GM18861 (cell line): ENCODE measurements around the gene SYK.
A peak's percentile ranks its signal among the peaks of the same experiment; 100 is the strongest.
"Not testable (repeated sequence)": the region's sequence is repeated elsewhere in the genome, so short reads cannot be mapped to it uniquely, and the experiment has no call there.

Source experiments
- ATAC-seq: cut with Tn5 transposase; IDR thresholded peaks from one replicate; pipeline ENCODE4 v1.9.1; 2021; ENCODE audit not compliant: unreplicated experiment

Gene SYK

DNA sequence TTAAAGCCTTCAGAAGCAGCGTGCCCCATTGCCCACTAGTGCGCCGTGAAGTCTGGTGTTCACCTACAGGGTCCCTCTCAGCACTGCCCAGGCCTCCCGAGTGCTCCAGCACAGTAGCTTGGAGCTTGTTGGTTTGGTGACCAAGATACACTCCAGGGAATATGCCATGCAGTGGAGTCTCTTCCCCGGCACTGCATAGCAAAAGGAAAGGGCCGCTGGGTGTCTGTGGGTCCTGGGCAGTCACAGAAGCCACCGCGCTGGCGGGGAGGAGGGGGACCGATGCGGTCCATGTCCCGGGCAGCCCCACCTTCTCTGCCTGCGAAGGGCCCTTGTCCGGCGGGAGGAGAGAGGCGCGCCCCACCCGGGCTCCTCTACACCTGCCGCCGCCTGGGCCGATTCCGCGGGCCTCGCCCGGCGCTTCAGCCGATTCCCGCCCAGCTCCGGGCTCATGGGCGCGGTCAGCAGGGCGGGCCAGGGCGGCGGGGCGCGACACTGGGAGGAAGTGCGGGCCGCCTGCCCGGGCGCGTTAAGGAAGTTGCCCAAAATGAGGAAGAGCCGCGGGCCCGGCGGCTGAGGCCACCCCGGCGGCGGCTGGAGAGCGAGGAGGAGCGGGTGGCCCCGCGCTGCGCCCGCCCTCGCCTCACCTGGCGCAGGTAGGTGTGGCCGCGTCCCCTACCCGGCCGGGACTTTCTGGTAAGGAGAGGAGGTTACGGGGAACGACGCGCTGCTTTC is at the start of gene SYK:
SYK (plus strand) TSS at position 579 of the 732 bp plus-strand sequence. CDS start 42,080 bp downstream, outside the sequence.
- ATAC-seq = peak; percentile 18

DNA sequence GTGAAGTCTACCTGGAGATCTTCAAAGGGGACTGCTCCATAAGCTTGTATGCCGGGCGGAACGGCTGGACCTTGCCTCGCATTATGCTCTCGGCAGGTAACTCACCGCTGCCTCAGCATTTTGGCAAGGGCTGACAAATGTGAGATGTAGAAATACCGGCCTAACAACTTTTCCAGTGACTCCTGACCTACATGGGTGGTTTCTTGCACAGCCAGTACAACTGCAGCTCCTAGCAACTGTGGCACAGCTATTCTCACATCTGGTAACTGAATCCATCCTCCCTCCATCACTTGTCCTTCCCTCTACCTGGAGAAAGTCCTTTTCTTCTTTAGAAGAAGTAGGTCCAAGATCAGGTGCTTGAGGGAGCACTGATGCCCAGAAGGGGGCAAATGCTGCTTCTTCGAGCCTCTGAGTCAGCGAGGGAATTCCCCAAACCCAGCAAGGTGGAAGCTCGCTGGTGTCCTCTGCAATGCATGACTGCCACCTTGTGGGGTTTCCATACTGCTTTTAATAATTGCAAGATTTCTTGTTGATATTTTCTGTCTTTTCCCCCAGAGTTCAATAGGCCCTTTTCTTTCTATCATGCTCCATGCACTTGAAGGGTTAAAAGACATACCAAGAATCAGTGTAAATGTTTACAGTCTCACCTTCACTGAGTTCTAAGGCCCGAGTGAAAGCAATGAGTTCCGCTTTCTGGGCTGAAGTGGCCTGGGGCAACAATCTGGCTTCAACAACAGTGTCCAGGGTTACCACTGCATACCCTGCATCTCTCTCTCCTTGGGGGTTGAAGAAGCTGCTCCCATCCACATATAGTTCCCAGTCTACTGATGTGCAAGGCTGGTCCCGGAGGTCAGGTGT is 45.9 kb upstream of the SYK start:
- ATAC-seq = not testable (repeated sequence)

DNA sequence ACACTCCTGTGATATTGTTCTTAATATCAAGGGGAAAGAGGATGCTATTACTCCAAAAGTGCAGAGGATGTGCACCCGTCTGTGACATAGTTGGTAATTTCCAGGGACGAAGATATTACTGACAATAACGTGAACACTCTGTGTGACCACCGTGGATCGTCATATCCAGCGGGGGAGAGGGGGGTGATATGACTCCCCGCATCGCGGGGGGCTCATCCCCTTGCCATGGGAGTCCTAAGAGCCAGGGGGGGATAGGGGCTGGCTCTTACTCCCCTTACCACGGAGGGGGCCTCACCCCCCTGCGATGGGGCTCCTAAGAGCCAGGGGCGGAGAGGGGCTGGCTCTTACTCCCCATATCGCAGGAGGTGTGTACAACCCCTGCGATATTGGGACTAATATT is 41.0 kb upstream of the SYK start:
- ATAC-seq = not testable (repeated sequence)

DNA sequence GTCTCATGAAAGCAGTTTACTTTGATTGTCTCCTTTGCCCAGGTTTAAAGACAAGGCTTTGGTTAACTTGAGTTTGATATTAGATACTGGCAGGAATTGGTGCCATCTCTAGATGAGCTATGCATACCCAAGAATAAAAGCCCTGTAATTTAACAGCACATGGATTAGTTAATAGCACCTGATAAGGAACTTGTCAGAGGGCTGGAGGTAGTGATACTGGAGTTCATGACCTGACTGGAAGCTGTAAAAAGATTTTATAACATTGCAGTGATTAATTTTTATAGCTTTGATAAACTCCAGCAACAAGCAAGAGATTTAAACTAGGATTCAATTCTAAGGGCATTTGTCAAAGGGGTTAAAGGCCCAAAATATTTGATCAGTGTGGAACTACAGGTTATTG is 34.9 kb upstream of the SYK start:
- ATAC-seq = no peak

DNA sequence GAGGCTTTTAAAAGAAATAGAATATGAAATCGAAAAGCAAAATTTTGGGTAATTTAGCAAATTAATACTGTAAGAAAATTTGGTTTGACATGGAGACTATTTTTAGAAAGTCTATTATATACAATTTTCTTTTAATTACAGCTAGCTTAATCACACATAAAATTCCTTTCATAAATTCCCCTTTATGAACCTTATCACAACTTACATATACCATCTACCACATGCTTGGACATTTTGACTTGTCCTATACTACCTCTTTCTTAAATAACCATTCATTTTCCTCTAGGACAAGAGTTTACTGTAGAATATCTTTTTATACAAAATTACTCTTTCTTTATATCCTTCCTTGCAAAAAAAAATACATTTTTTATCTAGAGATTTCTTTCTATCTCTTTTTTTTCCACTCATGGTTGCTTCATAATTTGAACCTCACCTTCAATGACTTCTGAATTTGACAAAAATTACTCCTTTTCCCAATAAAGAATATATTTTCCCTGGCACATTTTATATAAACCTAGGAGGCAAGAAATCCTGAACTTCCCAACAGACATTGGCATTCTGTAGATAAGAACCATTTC is 34.0 kb upstream of the SYK start:
- no peak for ATAC-seq

DNA sequence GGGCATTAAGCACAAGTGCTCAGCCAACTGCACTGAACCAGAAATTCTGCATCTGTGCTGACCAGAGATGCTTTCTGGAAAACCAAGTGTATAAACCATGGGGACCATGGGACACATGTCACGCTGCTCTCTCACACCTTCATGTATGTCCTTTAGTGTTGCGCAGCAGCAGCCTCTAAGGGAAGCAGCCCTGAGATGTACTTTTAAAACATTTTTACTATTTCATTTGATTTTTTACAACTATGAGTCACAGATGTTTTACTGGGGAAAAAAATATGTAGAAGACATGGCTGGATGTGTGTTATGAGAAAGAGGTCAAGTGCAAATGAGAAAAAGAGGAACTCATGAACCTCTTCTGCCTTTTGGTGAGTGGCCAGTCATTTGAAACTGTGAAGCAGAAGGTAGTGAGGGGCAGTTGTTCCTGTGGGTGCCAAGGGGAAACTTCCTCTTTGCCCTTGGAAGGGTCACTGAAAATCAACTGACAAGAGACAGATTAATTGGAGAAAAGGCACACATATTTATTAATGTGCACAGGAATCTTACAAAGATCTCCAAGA is 31.4 kb upstream of the SYK start:
- peak; percentile 61 for ATAC-seq

DNA sequence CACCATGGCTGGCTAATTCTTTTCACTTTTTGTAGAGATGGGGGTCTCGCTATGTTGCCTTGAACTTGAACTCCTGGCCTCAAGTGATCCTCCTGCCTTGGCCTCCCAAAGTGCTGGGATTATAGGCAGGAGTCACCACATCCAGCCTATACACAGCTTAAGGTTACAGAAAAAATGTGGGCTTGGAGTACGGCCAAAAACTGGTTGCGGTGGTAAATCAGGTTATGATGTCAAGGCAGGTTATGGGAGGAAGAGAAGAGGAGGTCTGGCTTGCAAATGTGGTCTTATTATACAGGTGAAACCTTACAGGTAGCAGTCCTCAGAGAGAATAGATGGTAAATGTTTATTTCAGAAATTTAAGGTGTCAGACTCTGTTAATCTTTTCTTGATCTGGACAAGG is 30.7 kb upstream of the SYK start:
- ATAC-seq = no peak

DNA sequence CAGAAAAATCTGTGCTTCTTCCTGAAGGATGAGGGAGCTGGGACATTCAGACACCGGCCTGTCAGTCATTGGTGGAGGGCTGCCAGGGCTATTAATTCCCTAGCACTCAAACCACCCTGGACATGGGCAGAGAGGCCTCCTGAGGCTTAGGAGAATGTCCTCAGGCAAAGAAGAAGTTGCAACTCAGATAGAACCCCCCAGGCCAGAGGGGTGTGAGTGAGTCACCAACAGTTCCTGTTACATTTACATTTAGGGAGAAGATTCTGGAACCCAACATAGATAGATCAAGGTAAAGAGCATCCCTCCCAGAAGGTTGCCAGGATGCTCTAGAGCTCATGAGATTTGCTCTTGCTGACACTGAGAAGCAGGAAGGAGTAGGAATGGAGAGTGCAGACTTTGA is 29.2 kb upstream of the SYK start:
- no peak for ATAC-seq

DNA sequence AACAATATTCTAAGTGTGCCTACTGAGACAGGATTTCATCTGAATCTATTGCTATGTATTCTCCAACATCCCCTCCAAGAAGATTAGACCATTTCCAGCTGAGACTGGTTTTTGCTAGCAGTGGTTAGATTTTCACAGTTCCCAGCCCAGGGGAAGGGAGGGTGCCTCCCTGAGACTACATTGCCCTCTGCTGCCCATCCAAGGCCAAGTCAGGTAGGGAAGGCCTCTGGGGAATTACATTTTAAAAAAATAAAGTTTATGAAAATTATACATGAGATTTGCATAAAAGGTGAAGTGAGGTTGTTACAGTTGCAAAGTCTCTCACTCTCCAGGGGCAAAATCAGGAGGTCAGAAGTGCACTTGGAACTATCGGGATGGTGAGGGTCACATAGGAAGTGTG is 28.0 kb upstream of the SYK start:
- ATAC-seq = no peak

DNA sequence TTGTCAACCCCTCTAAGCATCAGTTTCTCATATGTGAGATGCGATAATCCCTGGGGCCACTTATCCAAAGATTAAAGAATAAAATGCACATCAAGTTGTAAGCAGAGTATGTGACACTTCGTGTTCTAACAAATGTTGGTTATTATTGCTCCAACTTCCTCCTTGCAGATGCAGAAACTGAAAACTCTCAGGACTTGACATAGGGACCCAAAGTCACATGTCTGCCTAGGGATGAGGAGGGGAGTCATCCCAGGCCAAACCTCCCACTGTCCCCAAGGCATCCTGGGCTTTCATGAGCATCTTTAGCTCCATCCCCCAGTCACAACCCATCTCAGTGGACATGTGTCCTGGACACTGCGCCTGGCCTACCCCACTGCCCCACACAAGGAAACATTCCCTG is 27.5 kb upstream of the SYK start:
- ATAC-seq = no peak

DNA sequence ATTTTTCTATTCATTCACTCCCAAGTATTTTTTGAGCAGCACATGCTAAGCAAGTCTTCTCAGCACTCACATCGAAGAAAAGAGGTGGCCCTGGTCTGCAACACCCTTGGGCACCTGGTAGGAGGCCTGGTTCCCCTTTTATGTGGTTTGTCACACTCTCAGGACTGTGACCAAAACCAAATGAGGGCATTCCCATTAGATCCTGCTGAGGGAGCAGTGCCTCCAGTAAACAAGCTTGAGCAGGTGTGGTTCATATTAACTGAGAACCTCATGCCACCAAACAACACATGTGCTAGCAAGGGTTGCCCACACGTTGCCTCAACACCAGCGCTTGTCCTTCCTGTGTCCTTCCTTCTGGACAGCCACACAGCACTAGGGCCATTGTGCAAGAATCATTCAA is 26.9 kb upstream of the SYK start:
- peak; percentile 63 for ATAC-seq

DNA sequence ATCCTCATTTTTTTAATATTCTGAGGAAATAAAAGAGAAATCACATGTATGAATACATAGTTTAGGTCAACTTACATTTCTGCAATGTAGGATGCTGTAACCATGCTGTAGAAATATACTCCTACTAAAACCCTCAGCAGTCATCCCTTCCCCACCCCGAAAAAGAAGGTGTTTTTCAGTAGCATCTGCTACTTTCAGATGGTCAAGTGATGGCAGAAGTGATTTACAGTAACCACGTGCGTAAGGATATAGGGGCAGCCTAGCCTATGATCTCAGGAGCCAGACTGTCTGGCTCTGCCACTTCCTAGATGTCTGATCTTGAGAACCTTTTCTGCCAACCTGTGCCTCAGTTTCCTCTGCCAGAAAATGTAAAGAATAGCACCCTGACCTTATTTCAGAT is 26.0 kb upstream of the SYK start:
- no peak for ATAC-seq

DNA sequence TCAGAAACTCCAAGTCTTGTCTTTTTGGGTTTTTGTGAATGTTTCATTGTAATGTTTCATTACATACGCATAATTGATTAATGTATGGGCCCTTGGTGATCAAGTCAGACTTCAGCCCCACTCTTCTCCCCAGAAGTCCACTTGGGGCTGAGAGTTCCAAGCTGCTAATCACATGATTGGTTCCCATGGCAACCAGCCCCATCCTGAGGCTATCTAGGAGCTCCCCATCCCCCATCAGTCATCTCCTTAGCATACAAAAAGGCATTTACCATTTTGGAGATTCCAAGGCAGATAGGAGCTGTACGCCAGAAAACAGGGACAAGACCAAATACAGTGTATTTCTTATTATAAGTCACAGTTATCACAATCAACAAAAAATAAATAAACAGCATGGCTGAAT is 22.9 kb upstream of the SYK start:
- no peak for ATAC-seq

DNA sequence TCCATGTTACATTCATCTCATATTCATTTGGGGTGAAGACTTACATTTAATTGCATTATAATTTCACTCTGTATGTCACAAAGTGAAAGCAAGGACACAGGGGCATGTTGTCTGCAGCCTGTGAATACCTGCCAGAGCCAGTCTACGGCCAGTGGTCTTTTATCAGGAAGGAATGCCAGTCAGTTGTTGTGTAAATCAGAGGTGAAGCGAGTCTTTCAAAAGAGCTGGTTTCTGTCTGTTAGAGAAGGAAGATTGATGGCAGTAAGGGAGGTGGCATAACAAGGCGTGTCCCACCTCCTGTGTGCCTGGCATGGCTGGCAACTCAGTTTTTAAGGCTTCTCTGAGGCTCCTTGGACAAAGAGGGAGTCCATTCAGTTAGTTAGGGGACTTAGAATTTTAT is 18.1 kb upstream of the SYK start:
- ATAC-seq = no peak

DNA sequence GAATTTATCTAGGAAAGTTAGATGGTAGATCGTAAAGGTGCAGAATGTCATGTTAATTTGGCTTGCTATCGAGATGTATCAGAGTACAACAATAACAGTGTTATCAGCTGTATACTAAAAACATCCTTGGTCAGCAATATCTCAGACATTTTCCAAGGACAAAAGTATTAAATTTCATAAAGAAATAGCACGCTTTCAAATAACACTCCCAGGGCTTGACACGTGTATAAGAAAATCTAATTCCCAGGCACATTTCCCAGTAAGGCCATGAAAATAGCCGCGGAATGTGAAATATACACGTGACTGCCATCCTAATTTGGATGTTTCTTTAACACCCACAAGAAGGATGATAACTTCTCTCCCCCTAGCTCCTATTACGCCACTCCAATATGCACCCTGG is 17.7 kb upstream of the SYK start:
- no peak for ATAC-seq

DNA sequence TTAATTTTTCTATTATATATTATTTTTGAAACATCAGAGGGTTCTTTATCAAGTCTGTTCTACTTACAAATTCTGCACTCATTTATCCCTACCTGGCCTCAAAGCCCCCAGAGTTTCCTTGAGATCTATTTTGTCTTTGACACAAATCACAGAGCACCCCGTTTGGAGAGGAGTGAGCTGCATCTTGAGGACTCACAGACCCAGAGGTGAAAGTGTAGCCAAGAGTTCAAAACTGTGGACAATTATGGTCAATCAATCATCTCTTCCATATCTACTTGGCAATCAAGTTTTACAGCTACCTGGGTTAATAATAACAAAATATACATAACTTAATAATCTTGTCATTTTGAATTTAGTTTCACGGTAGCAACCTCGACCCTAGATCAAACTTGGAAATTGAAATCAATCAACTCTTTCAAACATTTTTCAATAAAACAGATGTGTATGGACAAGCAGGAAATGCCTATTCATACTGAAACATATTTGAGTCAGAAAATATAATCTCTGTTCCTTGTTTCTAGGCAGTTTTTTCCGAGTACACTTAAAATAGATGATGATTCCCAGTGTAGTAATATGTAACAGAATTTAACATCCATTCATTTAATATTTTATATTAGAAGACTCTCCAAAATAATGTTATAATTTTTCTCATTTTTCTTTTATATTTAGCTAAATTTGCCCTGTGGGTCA is 13.7 kb upstream of the SYK start:
- ATAC-seq = peak; percentile 45

DNA sequence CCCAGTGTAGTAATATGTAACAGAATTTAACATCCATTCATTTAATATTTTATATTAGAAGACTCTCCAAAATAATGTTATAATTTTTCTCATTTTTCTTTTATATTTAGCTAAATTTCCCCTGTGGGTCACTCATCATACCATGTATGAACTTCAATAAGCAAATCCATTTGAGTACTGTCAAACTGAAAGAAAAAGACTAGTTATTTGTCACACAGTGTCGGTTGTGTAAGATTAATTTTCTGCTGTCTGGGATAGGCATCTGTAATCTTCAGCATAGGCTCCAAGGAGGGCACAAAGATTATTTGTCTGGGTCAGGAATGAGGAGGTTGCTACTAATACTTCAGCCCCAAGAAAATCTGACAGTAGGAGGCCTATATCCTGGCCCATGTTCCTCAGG is 13.1 kb upstream of the SYK start:
- peak; percentile 33 for ATAC-seq

DNA sequence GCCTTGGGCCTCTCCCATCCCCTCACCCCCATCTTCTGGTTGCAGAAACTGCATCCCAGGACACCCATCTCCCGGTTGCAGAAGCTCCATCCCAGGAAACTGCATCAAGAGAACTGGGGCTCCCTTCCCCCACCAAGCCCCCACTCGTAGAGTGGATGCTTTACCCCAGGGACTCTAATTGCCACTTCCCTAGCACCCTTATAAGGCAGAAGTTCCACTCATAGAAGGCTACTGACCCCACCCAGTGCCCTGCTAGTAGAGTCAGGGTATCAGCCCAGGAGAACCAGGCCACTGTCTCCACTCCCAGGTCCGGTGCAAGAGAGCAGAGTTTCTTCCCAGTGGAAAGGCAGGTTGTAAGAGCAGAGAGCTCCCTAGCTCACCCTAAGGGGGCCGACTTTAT is 12.2 kb upstream of the SYK start:
- ATAC-seq = no peak

DNA sequence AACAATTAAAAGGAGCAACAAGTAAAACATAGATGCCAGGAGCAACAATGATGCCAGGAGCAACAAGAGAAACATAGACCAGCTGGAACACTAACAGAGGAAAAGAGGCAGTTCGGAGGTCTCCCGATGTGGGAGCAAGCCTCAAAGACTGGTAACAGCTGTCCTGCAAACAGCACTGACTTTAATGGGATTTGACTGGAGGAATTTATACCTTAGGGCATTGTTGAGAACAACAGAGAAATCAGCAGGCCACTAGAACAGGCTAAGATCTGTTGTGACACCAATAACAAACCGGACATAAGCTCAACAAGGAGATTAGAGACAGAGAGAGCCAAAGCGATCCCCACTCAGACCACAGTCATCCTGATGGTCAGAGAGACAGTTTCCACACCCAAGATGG is 11.8 kb upstream of the SYK start:
- no peak for ATAC-seq

DNA sequence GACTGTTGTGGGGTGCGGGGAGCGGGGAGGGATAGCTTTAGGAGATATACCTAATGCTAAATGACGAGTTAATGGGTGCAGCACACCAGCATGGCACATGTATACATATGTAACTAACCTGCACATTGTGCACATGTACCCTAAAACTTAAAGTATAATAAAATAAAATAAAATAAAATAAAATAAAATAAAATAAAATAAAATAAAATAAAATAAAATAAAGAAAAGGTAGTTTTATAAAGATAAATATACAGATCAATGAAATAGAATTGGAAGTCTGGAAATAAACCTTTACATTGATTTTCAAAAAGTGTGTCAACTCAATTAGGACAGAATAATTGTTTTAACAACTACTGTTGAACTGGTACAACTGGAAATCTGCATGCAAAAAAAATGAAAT is 8.6 kb upstream of the SYK start:
- not testable (repeated sequence) for ATAC-seq

DNA sequence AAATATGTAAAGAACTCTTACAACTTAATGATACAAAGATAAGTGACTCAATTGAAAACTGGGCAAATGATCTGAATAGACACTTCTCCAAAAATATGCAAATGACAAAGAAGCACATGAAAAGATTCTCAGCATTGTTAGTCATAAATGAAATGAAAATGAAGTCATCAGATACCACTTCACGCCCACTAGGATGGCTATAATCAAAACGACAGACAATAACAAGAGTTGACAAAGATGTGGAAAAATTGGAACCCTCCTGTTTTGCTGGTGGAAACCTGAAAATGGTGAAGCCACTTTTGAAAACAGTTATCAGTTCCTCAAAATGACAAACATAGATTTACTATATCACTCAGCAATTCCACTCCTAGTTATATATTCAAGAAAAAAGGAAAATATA is 7.9 kb upstream of the SYK start:
- no peak for ATAC-seq
